NT2/D1 (cell line): ENCODE data around the gene TKT.

ENCODE experiments used
- DNase-seq: peaks from one replicate; pipeline ENCODE4 v3.0.0-alpha.2; 2011; ENCODE audit warnings: low read depth, low spot score
- H3K27me3 ChIP-seq: 2 replicates; pipeline ENCODE4 v1.6.0; 2011; ENCODE audit warnings: mild to moderate bottlenecking; ENCODE audit not compliant: insufficient read length, insufficient read depth
- H3K36me3 ChIP-seq: 2 replicates; pipeline ENCODE4 v1.6.1; 2011; ENCODE audit warnings: mild to moderate bottlenecking, low read length, mixed read lengths; ENCODE audit not compliant: insufficient read depth, insufficient read length
- H3K4me1 ChIP-seq: 2 replicates; pipeline ENCODE4 v1.5.1; 2011; ENCODE audit not compliant: insufficient read depth, insufficient read length
- H3K4me3 ChIP-seq: 2 replicates; pipeline ENCODE4 v1.5.1; 2011; ENCODE audit warnings: low read depth; ENCODE audit not compliant: insufficient read length
- H3K9ac ChIP-seq: 2 replicates; pipeline ENCODE4 v1.6.0; 2011; ENCODE audit warnings: low read depth; ENCODE audit not compliant: insufficient read length
- H3K9me3 ChIP-seq: 2 replicates; pipeline ENCODE4 v1.5.1; 2011; ENCODE audit warnings: mild to moderate bottlenecking, low read length; ENCODE audit not compliant: insufficient read depth
- SUZ12 ChIP-seq: IDR thresholded peaks from 2 replicates; pipeline ENCODE4 v1.6.1; 2011; ENCODE audit not compliant: insufficient read length, insufficient read depth; ENCODE audit errors: extremely low read depth
- YY1 ChIP-seq: IDR thresholded peaks from 2 replicates; pipeline ENCODE4 v1.6.1; 2011; ENCODE audit not compliant: insufficient read length, insufficient read depth
- ZNF274 ChIP-seq: IDR thresholded peaks from 2 replicates; pipeline ENCODE4 v1.6.1; 2011; ENCODE audit warnings: mild to moderate bottlenecking, low read depth, low read length

Gene TKT

DNA sequence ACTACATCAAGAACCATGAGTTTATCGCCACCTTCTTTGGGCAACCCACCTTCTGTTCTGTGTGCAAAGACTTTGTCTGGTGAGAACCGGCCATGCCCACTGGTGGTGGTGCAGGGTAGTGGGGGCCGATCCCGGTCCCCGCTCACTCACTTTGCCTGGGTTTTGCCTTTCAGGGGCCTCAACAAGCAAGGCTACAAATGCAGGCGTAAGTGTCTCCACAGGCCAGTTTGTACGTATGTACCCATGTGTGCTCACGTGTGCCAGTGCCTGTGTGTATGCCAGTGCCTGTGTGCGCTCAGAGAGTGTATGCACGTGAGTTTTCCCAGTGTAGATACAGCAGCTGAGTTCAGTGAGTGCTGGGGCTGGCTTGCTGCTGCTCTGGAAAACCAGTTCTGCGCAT, 74.3 kb downstream of the TKT start:
- H3K9ac ChIP-seq: no peak overlapping the region
- H3K27me3 ChIP-seq: no peaks in the 10 kb centered on the region
- H3K4me3 ChIP-seq: no peak overlapping the region
- TF ChIP-seq YY1 (no peak), ZNF274 (no peak), SUZ12 (no peak)
- H3K9me3 ChIP-seq: no peaks in the 10 kb centered on the region
- H3K36me3 ChIP-seq: peaks cover 72% of the 10 kb centered on the region
- DNase-seq: no peak
- peaks cover 11% of the 10 kb centered on the region for H3K4me1 ChIP-seq

DNA sequence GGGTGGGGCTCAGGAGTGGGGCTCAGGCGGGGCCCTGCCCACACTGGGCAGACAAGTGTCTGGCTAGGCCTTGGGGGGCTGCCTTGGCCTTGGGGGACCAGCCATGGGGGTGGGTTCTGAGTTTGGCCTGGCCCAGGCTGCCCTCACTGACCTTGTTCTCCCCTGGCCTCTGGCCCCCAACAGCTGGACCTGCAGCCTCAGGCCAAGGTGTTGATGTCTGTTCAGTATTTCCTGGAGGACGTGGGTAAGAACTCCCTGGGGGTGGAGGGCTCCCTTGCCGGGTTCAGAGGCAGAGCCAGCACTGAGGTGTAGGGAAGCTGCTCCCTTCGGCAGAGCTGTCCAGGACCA, 74.8 kb downstream of the TKT start:
- Histone ChIP-seq H3K4me1 (peaks cover 11% of the 10 kb centered on the region), H3K9me3 (no peaks in the 10 kb centered on the region), H3K4me3 (no peak overlapping the region), H3K27me3 (no peaks in the 10 kb centered on the region), H3K36me3 (peaks cover 66% of the 10 kb centered on the region), H3K9ac (no peak overlapping the region)
- no peak for DNase-seq
- TF ChIP-seq SUZ12: no peak
- TF ChIP-seq ZNF274: no peak
- no peak for TF ChIP-seq YY1

- Histone ChIP-seq H3K9me3 (no peaks in the 10 kb centered on the region), H3K36me3 (peaks cover 61% of the 10 kb centered on the region), H3K9ac (no peak overlapping the region), H3K4me3 (no peak overlapping the region), H3K27me3 (no peaks in the 10 kb centered on the region), H3K4me1 (peaks cover 11% of the 10 kb centered on the region)
- no peak for TF ChIP-seq YY1
- no peak for TF ChIP-seq ZNF274
- no peak for TF ChIP-seq SUZ12
- DNase-seq: no peak
Observed at GRCh38 chr3:53180305-53181023, 75.4 kb downstream of the TKT start.

GRCh38 chr3:53179580-53179979, 76.2 kb downstream of the TKT start:
- TF ChIP-seq YY1 (no peak), SUZ12 (no peak), ZNF274 (no peak)
- no peak for DNase-seq
- peaks cover 54% of the 10 kb centered on the region for H3K36me3 ChIP-seq
- H3K9ac ChIP-seq: no peak overlapping the region
- no peaks in the 10 kb centered on the region for H3K27me3 ChIP-seq
- no peaks in the 10 kb centered on the region for H3K9me3 ChIP-seq
- H3K4me1 ChIP-seq: peaks cover 17% of the 10 kb centered on the region
- H3K4me3 ChIP-seq: no peak overlapping the region

DNA sequence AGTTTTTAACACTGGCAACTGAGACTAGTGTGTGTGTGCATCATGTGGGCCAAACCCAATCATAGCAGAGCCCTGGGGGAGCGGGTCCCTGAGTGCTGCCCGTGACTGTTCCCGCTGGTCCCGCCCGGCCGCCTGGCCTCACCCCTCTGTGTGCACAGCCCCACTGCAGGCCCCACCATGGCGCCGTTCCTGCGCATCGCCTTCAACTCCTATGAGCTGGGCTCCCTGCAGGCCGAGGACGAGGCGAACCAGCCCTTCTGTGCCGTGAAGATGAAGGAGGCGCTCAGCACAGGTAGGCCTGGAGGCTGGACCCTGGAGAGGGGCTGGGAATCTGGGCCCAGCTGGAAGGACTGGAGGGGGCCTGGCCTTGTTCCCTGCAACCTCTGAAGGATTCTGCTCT, 77.6 kb downstream of the TKT start:
- no peak for DNase-seq

DNA sequence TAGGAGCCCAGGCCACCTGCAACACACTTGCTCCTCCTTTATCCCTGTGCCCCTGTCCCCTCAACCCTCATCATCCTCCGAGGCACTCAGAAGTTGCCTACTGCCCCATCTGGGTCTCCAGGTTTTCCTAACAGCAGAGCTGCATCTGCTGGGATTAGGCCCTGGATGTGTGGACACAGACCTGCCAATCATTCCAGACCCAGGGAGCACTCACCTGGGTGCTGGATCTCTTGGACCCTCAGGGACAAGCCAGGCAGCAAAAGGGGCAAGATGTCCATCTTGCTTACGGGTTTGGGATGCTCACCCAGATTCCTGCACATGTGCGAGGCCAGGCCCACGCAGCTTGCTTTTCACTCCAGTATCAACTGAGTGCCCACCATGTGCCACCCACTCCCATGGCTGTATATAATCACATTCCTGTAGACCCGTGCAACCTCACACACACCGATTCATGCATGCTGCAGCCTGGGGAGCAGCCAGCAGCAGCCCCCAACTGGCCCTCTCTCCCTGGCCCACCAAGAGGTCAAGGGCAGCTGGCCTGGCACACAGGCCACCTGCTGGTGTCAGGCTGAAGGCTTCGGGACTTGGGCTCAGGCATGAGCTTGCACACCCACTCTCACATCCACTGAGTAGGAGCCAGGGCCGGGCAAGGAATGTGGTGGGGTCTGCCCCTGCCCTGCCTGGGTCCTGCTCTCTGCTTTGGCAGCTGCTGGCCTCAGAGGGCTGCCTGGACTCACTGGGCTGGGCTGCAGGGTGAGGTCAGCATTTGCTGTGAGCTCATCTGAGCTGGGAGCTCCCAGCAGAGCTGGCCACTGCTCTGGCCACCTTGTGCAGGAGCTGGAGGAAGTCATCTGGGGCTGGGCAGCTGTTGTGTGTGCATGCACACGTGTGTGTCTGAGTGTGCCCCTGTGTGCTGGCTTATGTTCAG, 79.9 kb downstream of the TKT start:
- H3K36me3 ChIP-seq: peaks cover 36% of the 10 kb centered on the region
- H3K9me3 ChIP-seq: no peaks in the 10 kb centered on the region
- H3K9ac ChIP-seq: no peak overlapping the region
- DNase-seq: no peak
- H3K4me3 ChIP-seq: no peak overlapping the region
- H3K4me1 ChIP-seq: peaks cover 35% of the 10 kb centered on the region
- TF ChIP-seq SUZ12 (no peak), ZNF274 (no peak), YY1 (no peak)
- no peaks in the 10 kb centered on the region for H3K27me3 ChIP-seq

More for the DNA sequence above, 77.6 kb downstream of the TKT start:
- no peaks in the 10 kb centered on the region for H3K27me3 ChIP-seq
- H3K4me3 ChIP-seq: no peak overlapping the region
- H3K9me3 ChIP-seq: no peaks in the 10 kb centered on the region
- TF ChIP-seq SUZ12 (no peak), ZNF274 (no peak), YY1 (no peak)
- H3K9ac ChIP-seq: no peak overlapping the region
- peaks cover 57% of the 10 kb centered on the region for H3K36me3 ChIP-seq
- peaks cover 20% of the 10 kb centered on the region for H3K4me1 ChIP-seq
